Smooth muscle cell of the brain vasculature (primary cell): ENCODE data around the gene SERP2.

Experiments used
- DNase-seq: peaks from one replicate; pipeline ENCODE4 v3.0.0-alpha.2; 2012; ENCODE audit warnings: low read depth, low spot score

Gene SERP2

GRCh38 chr13:44411841-44412240, 38.2 kb downstream of the SERP2 start:
- no peak for DNase-seq

- no peak for DNase-seq
These were observed 38.8 kb downstream of the SERP2 start for GRCh38 chr13:44412346-44412935.

- DNase-seq, result no peak
These were observed 39.5 kb downstream of the SERP2 start for GRCh38 chr13:44413095-44413494.

GRCh38 chr13:44414716-44415115, 41.1 kb downstream of the SERP2 start:
- DNase-seq, result no peak

- DNase-seq, result no peak
These were observed 42.2 kb downstream of the SERP2 start for GRCh38 chr13:44415815-44416214.

GRCh38 chr13:44416301-44416700, 42.7 kb downstream of the SERP2 start:
- no peak for DNase-seq

- no peak for DNase-seq
These were observed 43.1 kb downstream of the SERP2 start for GRCh38 chr13:44416744-44417143.

GRCh38 chr13:44417446-44417845, 43.8 kb downstream of the SERP2 start:
- DNase-seq, result no peak

GRCh38 chr13:44417876-44418275, 44.3 kb downstream of the SERP2 start:
- DNase-seq, result no peak

GRCh38 chr13:44420376-44421220, 47.0 kb downstream of the SERP2 start:
- DNase-seq, result no peak

GRCh38 chr13:44421853-44422525, 48.4 kb downstream of the SERP2 start:
- DNase-seq, result no peak

GRCh38 chr13:44422755-44423643, 49.4 kb downstream of the SERP2 start:
- no peak for DNase-seq

- DNase-seq, result no peak
These were observed 50.2 kb downstream of the SERP2 start for GRCh38 chr13:44423824-44424223.

- DNase-seq, result no peak
These were observed 51.6 kb downstream of the SERP2 start for GRCh38 chr13:44425041-44425814.

- DNase-seq, result no peak
These were observed 52.1 kb downstream of the SERP2 start for GRCh38 chr13:44425815-44426078.

- no peak for DNase-seq
These were observed 52.8 kb downstream of the SERP2 start for GRCh38 chr13:44426461-44426860.

- DNase-seq, result no peak
These were observed 55.7 kb downstream of the SERP2 start for GRCh38 chr13:44429311-44429710.

GRCh38 chr13:44431150-44431549, 57.5 kb downstream of the SERP2 start:
- no peak for DNase-seq

GRCh38 chr13:44432650-44433049, 59.0 kb downstream of the SERP2 start:
- no peak for DNase-seq

GRCh38 chr13:44433863-44434765, 60.5 kb downstream of the SERP2 start:
- DNase-seq, result no peak
